COLO829 (cell line): ENCODE results near the gene ADAMTS4.
A peak's percentile ranks its signal among the peaks of the same experiment; 100 is the strongest.

Source experiments
- DNase-seq: peaks from one replicate; pipeline ENCODE4 v3.0.0; 2012; ENCODE audit warnings: low spot score

ADAMTS4 gene

GRCh38 chr1:161220002-161220401, 21.1 kb upstream of the ADAMTS4 start:
- no peak for DNase-seq

- no peak for DNase-seq
Measured at GRCh38 chr1:161219078-161219892, 20.4 kb upstream of the ADAMTS4 start.

GRCh38 chr1:161218301-161219077, 19.6 kb upstream of the ADAMTS4 start:
- DNase-seq = no peak

GRCh38 chr1:161217831-161218230, 19.0 kb upstream of the ADAMTS4 start:
- no peak for DNase-seq

GRCh38 chr1:161216945-161217712, 18.3 kb upstream of the ADAMTS4 start:
- no peak for DNase-seq

- DNase-seq = no peak
Measured at GRCh38 chr1:161215076-161215475, 16.2 kb upstream of the ADAMTS4 start, which contains the start of gene FCER1G. Gene FCER1G, plus strand, starts transcription at chr1:161215295. Its CDS starts 27 bp downstream, at chr1:161215322.

GRCh38 chr1:161214369-161214768, 15.5 kb upstream of the ADAMTS4 start:
- DNase-seq = no peak

GRCh38 chr1:161209790-161210409, 11.0 kb upstream of the ADAMTS4 start:
- DNase-seq = peak; percentile 91

GRCh38 chr1:161207173-161207572, 8.3 kb upstream of the ADAMTS4 start:
- no peak for DNase-seq

GRCh38 chr1:161206411-161207140, 7.7 kb upstream of the ADAMTS4 start:
- DNase-seq = no peak

GRCh38 chr1:161201836-161202712, 3.2 kb upstream of the ADAMTS4 start, which contains the start of gene NDUFS2:
Gene NDUFS2, plus strand, starts transcription at chr1:161202367. Its CDS starts 19 bp downstream, at chr1:161202386.
- DNase-seq = peak; percentile 96

GRCh38 chr1:161200992-161201835, 2.4 kb upstream of the ADAMTS4 start:
- DNase-seq = no peak

- no peak for DNase-seq
Measured at GRCh38 chr1:161200421-161200991, 1.7 kb upstream of the ADAMTS4 start.

GRCh38 chr1:161199506-161200139, 769 bp upstream of the ADAMTS4 start:
- no peak for DNase-seq

- DNase-seq = no peak
Measured at GRCh38 chr1:161198194-161198896, 509 bp downstream of the ADAMTS4 start.

- DNase-seq = no peak
Measured at GRCh38 chr1:161197560-161198193, 1.2 kb downstream of the ADAMTS4 start.
